H1 (cell line): ENCODE results near the gene TSTD2. TPM values are rescaled to one million over a fixed set of nuclear protein-coding genes. Genes with fewer than 3 reads are reported as not detected.

Experiments
- CTCF ChIA-PET: fragments of 300-600 bp; sonication (Branson Sonifier 250); formaldehyde crosslinking; loops from one replicate; lab custom pipeline; 2021; ENCODE audit not compliant: partially characterized antibody; lab: Charles Lee
- POLR2A ChIA-PET: fragments of 300-600 bp; sonication (Branson Sonifier 250); formaldehyde crosslinking; loops from one replicate; lab custom pipeline; 2021; ENCODE audit warnings: inconsistent platforms; ENCODE audit not compliant: partially characterized antibody; lab: Charles Lee
- DNase-seq, 2 experiments: peaks; one replicate each; pipeline versions ENCODE4 v3.0.0 to v3.0.0-alpha.2; 2010 to 2022; ENCODE audit warnings: low spot score in 2 of 2, low read depth in 1 of 2, mixed read lengths in 1 of 2
- FAIRE-seq: peaks from 2 replicates; lab custom pipeline; 2011; peaks lifted over from hg19 to GRCh38; lab: Jason Lieb, UNC
- H2AFZ ChIP-seq: 2 replicates; pipeline ENCODE4 v1.8.1; 2012; ENCODE audit warnings: low read length, inconsistent platforms
- H2AK5ac ChIP-seq: 2 replicates; pipeline ENCODE4 v1.6.1; 2013; ENCODE audit warnings: low read depth, low read length
- H2BK120ac ChIP-seq: replicated peaks from 2 replicates; pipeline ENCODE3; 2013; ENCODE audit warnings: low read depth, low read length, inconsistent platforms
- H2BK12ac ChIP-seq: 2 replicates; pipeline ENCODE4 v1.6.1; 2013; ENCODE audit warnings: low read depth, low read length
- H2BK15ac ChIP-seq: 2 replicates; pipeline ENCODE4 v1.6.1; 2013; ENCODE audit warnings: low read length
- H2BK20ac ChIP-seq: 2 replicates; pipeline ENCODE4 v1.6.1; 2013; ENCODE audit warnings: low read length
- H2BK5ac ChIP-seq: 2 replicates; pipeline ENCODE4 v1.6.1; 2013; ENCODE audit warnings: low read depth, low read length
- H3K14ac ChIP-seq: 2 replicates; pipeline ENCODE4 v1.6.1; 2013; ENCODE audit warnings: inconsistent platforms; ENCODE audit not compliant: insufficient read length
- H3K18ac ChIP-seq: 2 replicates; pipeline ENCODE4 v1.6.1; 2013; ENCODE audit warnings: low read length; ENCODE audit errors: extremely low read depth
- H3K23ac ChIP-seq: 2 replicates; pipeline ENCODE4 v1.6.1; 2013; ENCODE audit warnings: inconsistent platforms; ENCODE audit not compliant: insufficient read length
- H3K23me2 ChIP-seq: 2 replicates; pipeline ENCODE4 v1.6.1; 2013; ENCODE audit warnings: low read depth, low read length
- H3K27ac ChIP-seq: 2 replicates; pipeline ENCODE4 v1.6.1; 2011; ENCODE audit warnings: low read depth, low read length, inconsistent platforms
- H3K27me3 ChIP-seq, 4 experiments: replicated peaks in 1 of 4; 1 replicate in 1 of 4; 2 replicates in 3 of 4; pipeline versions ENCODE4 v1.6.1 to v1.8.1; 2011 to 2013; ENCODE audit warnings: low read length in 3 of 4, mild to moderate bottlenecking in 3 of 4, inconsistent platforms in 2 of 4, mixed read lengths in 2 of 4, moderate library complexity in 1 of 4; ENCODE audit not compliant: control insufficient read depth in 3 of 4, insufficient read depth in 3 of 4; ENCODE audit errors: extremely low read depth in 1 of 4
- H3K36me3 ChIP-seq, 4 experiments: 2 replicates each; pipeline versions ENCODE4 v1.6.1 to v1.8.1; 2011 to 2013; ENCODE audit warnings: mild to moderate bottlenecking in 4 of 4, low read length in 3 of 4, moderate library complexity in 2 of 4, control low read depth in 1 of 4, inconsistent platforms in 1 of 4; ENCODE audit not compliant: insufficient read depth in 4 of 4, control insufficient read depth in 2 of 4
- H3K4ac ChIP-seq: replicated peaks from 2 replicates; pipeline ENCODE3; 2013; ENCODE audit warnings: low read length, low read depth, mixed read lengths, inconsistent platforms; ENCODE audit not compliant: insufficient read length
- H3K4me1 ChIP-seq, 4 experiments: replicated peaks in 1 of 4; 1 replicate in 1 of 4; 2 replicates in 3 of 4; pipeline versions ENCODE4 v1.6.1 to v1.8.1; 2011 to 2013; ENCODE audit warnings: low read length in 3 of 4, inconsistent platforms in 2 of 4, mixed read lengths in 1 of 4; ENCODE audit not compliant: insufficient read depth in 4 of 4, control insufficient read depth in 3 of 4
- H3K4me2 ChIP-seq, 2 experiments: 2 replicates each; pipeline versions ENCODE4 v1.6.1 to v1.8.1; 2011 to 2013; ENCODE audit warnings: low read depth in 2 of 2, low read length in 2 of 2, control low read depth in 1 of 2, inconsistent platforms in 1 of 2, mild to moderate bottlenecking in 1 of 2; ENCODE audit not compliant: insufficient read depth in 1 of 2
- H3K4me3 ChIP-seq, 4 experiments: fragments of 200-600, 300-600 bp in 1 of 4; sonication (generic), shearing (Covaris generic), sonication (Bioruptor Twin) in 1 of 4; 2 replicates each; pipeline versions ENCODE4 v1.5.1 to v1.8.1; 2011 to 2016; ENCODE audit warnings: low read length in 4 of 4, low read depth in 3 of 4, control low read depth in 2 of 4, inconsistent platforms in 2 of 4, mild to moderate bottlenecking in 2 of 4, mixed read lengths in 1 of 4, moderate library complexity in 1 of 4; ENCODE audit not compliant: insufficient read depth in 2 of 4; ENCODE audit errors: extremely low read depth in 1 of 4
- H3K56ac ChIP-seq: replicated peaks from 2 replicates; pipeline ENCODE3; 2013; ENCODE audit warnings: low read depth, mild to moderate bottlenecking, mixed read lengths, low read length, inconsistent platforms; ENCODE audit not compliant: insufficient read length
- H3K79me1 ChIP-seq: 2 replicates; pipeline ENCODE4 v1.6.1; 2013; ENCODE audit warnings: low read depth, low read length, control low read depth
- H3K79me2 ChIP-seq, 2 experiments: 2 replicates each; pipeline versions ENCODE4 v1.6.1 to v1.8.1; 2012 to 2013; ENCODE audit warnings: low read length in 2 of 2, mild to moderate bottlenecking in 2 of 2, inconsistent platforms in 1 of 2; ENCODE audit not compliant: insufficient read depth in 2 of 2, control insufficient read depth in 1 of 2
- H3K9ac ChIP-seq, 4 experiments: replicated peaks in 1 of 4; 1 replicate in 1 of 4; 2 replicates in 3 of 4; pipeline versions ENCODE4 v1.6.1 to v1.8.1; 2011 to 2013; ENCODE audit warnings: low read depth in 3 of 4, low read length in 3 of 4, control low read depth in 2 of 4, mild to moderate bottlenecking in 2 of 4, moderate library complexity in 2 of 4, inconsistent platforms in 1 of 4; ENCODE audit errors: extremely low read depth in 1 of 4
- H3K9me3 ChIP-seq, 2 experiments: 2 replicates each; pipeline versions ENCODE4 v1.6.1 to v1.8.1; 2012 to 2013; ENCODE audit warnings: mild to moderate bottlenecking in 2 of 2, moderate library complexity in 2 of 2, control low read depth in 1 of 2, inconsistent platforms in 1 of 2, low read depth in 1 of 2, low read length in 1 of 2, mixed read lengths in 1 of 2; ENCODE audit not compliant: insufficient read depth in 2 of 2
- H4K20me1 ChIP-seq, 2 experiments: replicated peaks in 1 of 2; 2 replicates each; pipeline versions ENCODE3 to v1.8.1; 2011 to 2013; ENCODE audit warnings: inconsistent platforms in 2 of 2, low read length in 2 of 2, mild to moderate bottlenecking in 1 of 2; ENCODE audit not compliant: insufficient read depth in 2 of 2, control insufficient read depth in 1 of 2
- H4K5ac ChIP-seq: 2 replicates; pipeline ENCODE4 v1.6.1; 2013; ENCODE audit warnings: low read length, low read depth, mixed read lengths, inconsistent platforms; ENCODE audit not compliant: insufficient read length
- H4K8ac ChIP-seq: 2 replicates; pipeline ENCODE4 v1.8.0; 2013; ENCODE audit warnings: mild to moderate bottlenecking, moderate library complexity, low read length, inconsistent platforms; ENCODE audit not compliant: insufficient read depth; ENCODE audit errors: extremely low read depth
- H4K91ac ChIP-seq: replicated peaks from 2 replicates; pipeline ENCODE3; 2013; ENCODE audit warnings: low read length, mixed read lengths, inconsistent platforms; ENCODE audit not compliant: insufficient read length
- HDAC2 ChIP-seq, 2 experiments: fragments of 300-600 bp in 1 of 2; sonication (generic) in 1 of 2; IDR thresholded peaks; 2 replicates each; pipeline ENCODE4 v1.6.1; 2011 to 2012; ENCODE audit warnings: low read depth in 2 of 2, low read length in 2 of 2, mild to moderate bottlenecking in 2 of 2, moderate library complexity in 2 of 2, borderline replicate concordance in 1 of 2, inconsistent platforms in 1 of 2
- WGBS, 2 experiments: shearing (Covaris generic) in 1 of 2; methylation state at CpG; one replicate each; pipeline versions ENCODE4 v1.1.6 to v1.1.7; 2013 to 2015; ENCODE audit warnings: low lambda C conversion rate in 2 of 2, mixed read lengths in 2 of 2, inconsistent platforms in 1 of 2, low coverage in 1 of 2, missing lambda C conversion rate in 1 of 2; ENCODE audit not compliant: insufficient replicate concordance in 2 of 2, insufficient coverage in 1 of 2, insufficient read length in 1 of 2; ENCODE audit errors: extremely low coverage in 1 of 2, missing lambda C conversion rate in 1 of 2; 5-methylcytosine and 5-hydroxymethylcytosine counted together
- polyA plus RNA-seq, 7 experiments: library from polyadenylated mRNA; depleted of rRNA in 3 of 7; stranded (reverse) in 5 of 7; unstranded in 2 of 7; fragments of >200 nt in 5 of 7; fragments of 200-250 nt in 2 of 7; gene quantifications; 1 replicate in 5 of 7; 2 replicates in 1 of 7; 4 replicates in 1 of 7; pipeline versions ENCODE4 v1.2.1 to v1.2.3, GENCODE V29; 2011 to 2013; ENCODE audit warnings: missing spikeins in 2 of 7, mixed read lengths in 2 of 7
- total RNA-seq: library from RNA; stranded (reverse); fragmentation: NEBNext Ultra II Directional; extraction: Animal tissue kit (Norgen Biotek cat#: 25700); gene quantifications from 2 replicates; pipeline ENCODE4 v1.2.1, GENCODE V29; 2021

The TSTD2 gene
- total and polyA plus RNA-seq, 2 of the 8 experiments (the other 6 are each of a cell fraction or from before 2014, with no cell fraction given), result 16.1 to 17.5 TPM

- H3K23ac ChIP-seq, result no peak overlapping the region
- H3K56ac ChIP-seq, result no peak overlapping the region
- H3K27ac ChIP-seq, result no peak overlapping the region
- no peak overlapping the region for H3K9ac ChIP-seq
- no peak overlapping the region for H4K8ac ChIP-seq
- H2BK5ac ChIP-seq, result no peak overlapping the region
- no peaks in the 10 kb centered on the region; the same call in 1 of the 2 replicates for H3K79me1 ChIP-seq
- ChIA-PET CTCF (interaction anchor here (0.9 to 2.9 kb wide), 6 partner anchors 8 to 250 kb away, joined by 3 to 13 read pairs (median 4); no protein-coding TSS in a partner anchor), POLR2A (interaction anchor here (1.5 kb wide), 1 partner anchor 8 kb away, joined by 4 read pairs; no protein-coding TSS in a partner anchor)
- no peak overlapping the region for H2AFZ ChIP-seq
- no peak overlapping the region for H3K4ac ChIP-seq
- DNase-seq (no peak), FAIRE-seq (no peak)
- peaks cover 16 to 57% of the 10 kb centered on the region in 2 experiments for H3K79me2 ChIP-seq
- no peak overlapping the region for H2BK12ac ChIP-seq
- H3K4me1 ChIP-seq, result no peaks in the 10 kb centered on the region
- H3K36me3 ChIP-seq, result peaks cover 2 to 31% (median 16%) of the 10 kb centered on the region in 4 experiments; a peak in 7 of 8 replicates
- no peak overlapping the region for H4K5ac ChIP-seq
- no peak overlapping the region for H3K14ac ChIP-seq
- no peaks in the 10 kb centered on the region for H3K9me3 ChIP-seq
- H3K4me2 ChIP-seq, result no peak overlapping the region
- no peak overlapping the region for H2AK5ac ChIP-seq
- no peak overlapping the region for H4K91ac ChIP-seq
- no peaks in the 10 kb centered on the region for H3K27me3 ChIP-seq
- H3K23me2 ChIP-seq, result no peaks in the 10 kb centered on the region; the same call in 1 of the 2 replicates
- WGBS, 2 experiments, result 91% methylated on average over 2 of the region's 2 CpGs; no CpG with 5 or more reads in 1 of the 2 experiments
- peaks cover 10 to 13% of the 10 kb centered on the region in 2 experiments for H4K20me1 ChIP-seq
- H2BK15ac ChIP-seq, result no peak overlapping the region
- no peak overlapping the region for H2BK120ac ChIP-seq
- no peak overlapping the region for H3K4me3 ChIP-seq
- no peak for TF ChIP-seq HDAC2 (IDR thresholded peaks at IDR 0.05; ENCODE audit: borderline replicate concordance in 1 of 2, low read depth in 2 of 2, low read length in 2 of 2)
- TF ChIP-seq, all 59 proteins: peak for 0
- Histone ChIP-seq H3K18ac (no peak overlapping the region), H2BK20ac (no peak overlapping the region)
Measured at GRCh38 chr9:97640325-97640724, 7.2 kb upstream of the TSTD2 start.
